Mesothelial cell of epicardium (in vitro differentiated cells): ENCODE data around the gene BMPR1A. TPM values are rescaled to one million over a fixed set of nuclear protein-coding genes. Genes with fewer than 3 reads are reported as not detected.
A peak's percentile ranks its signal among the peaks of the same experiment; 100 is the strongest.
"Not testable (repeated sequence)": the region's sequence is repeated elsewhere in the genome, so short reads cannot be mapped to it uniquely, and the experiment has no call there.

Experiments
- DNase-seq, 2 experiments: peaks; one replicate each; pipeline ENCODE4 v3.0.0; 2021; ENCODE audit warnings: low spot score in 2 of 2; ENCODE audit not compliant: unreplicated experiment in 2 of 2
- H3K27ac Mint-ChIP-seq: 2 replicates; pipeline ENCODE4 v1.8.0; 2021; ENCODE audit warnings: mixed read lengths
- H3K27me3 Mint-ChIP-seq: 2 replicates; pipeline ENCODE4 v1.8.0; 2021; ENCODE audit warnings: low read depth, mixed read lengths
- H3K36me3 Mint-ChIP-seq: 2 replicates; pipeline ENCODE4 v1.8.0; 2021; ENCODE audit warnings: mixed read lengths
- H3K4me1 Mint-ChIP-seq: 2 replicates; pipeline ENCODE4 v1.8.0; 2021; ENCODE audit warnings: mixed read lengths
- H3K4me3 Mint-ChIP-seq: 2 replicates; pipeline ENCODE4 v1.8.0; 2021; ENCODE audit warnings: mild to moderate bottlenecking, moderate library complexity, mixed read lengths
- H3K9me3 Mint-ChIP-seq: 2 replicates; pipeline ENCODE4 v1.8.0; 2021; ENCODE audit warnings: mixed read lengths
- total RNA-seq: library from RNA; stranded (reverse); gene quantifications from 3 replicates; pipeline ENCODE4 v1.2.1, GENCODE V29; 2021
- TF ChIP-seq, protein P1 (sequence below): fragments of 200-600 bp; sonication (generic); IDR thresholded peaks from one replicate; pipeline ENCODE4 v1.5.0; 2021; ENCODE audit warnings: antibody characterized with exemption; ENCODE audit not compliant: unreplicated experiment

Gene BMPR1A
- total RNA-seq, 1 donor from 2014 or later: 100.0 TPM

GRCh38 chr10:86918022-86918471 lies 161.6 kb downstream of the BMPR1A start:
- no peak for DNase-seq
- H3K27me3 Mint-ChIP-seq: no peaks in the 10 kb centered on the region
- peaks cover 4% of the 10 kb centered on the region for H3K9me3 Mint-ChIP-seq
- TF ChIP-seq, protein P1, sequence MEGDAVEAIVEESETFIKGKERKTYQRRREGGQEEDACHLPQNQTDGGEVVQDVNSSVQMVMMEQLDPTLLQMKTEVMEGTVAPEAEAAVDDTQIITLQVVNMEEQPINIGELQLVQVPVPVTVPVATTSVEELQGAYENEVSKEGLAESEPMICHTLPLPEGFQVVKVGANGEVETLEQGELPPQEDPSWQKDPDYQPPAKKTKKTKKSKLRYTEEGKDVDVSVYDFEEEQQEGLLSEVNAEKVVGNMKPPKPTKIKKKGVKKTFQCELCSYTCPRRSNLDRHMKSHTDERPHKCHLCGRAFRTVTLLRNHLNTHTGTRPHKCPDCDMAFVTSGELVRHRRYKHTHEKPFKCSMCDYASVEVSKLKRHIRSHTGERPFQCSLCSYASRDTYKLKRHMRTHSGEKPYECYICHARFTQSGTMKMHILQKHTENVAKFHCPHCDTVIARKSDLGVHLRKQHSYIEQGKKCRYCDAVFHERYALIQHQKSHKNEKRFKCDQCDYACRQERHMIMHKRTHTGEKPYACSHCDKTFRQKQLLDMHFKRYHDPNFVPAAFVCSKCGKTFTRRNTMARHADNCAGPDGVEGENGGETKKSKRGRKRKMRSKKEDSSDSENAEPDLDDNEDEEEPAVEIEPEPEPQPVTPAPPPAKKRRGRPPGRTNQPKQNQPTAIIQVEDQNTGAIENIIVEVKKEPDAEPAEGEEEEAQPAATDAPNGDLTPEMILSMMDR: no peak
- no peaks in the 10 kb centered on the region for H3K4me1 Mint-ChIP-seq
- H3K27ac Mint-ChIP-seq: no peak overlapping the region
- H3K4me3 Mint-ChIP-seq: no peak overlapping the region
- peaks cover 50% of the 10 kb centered on the region for H3K36me3 Mint-ChIP-seq

GRCh38 chr10:86922553-86922961 lies 166.1 kb downstream of the BMPR1A start:
- Mint-ChIP-seq H3K4me1 (no peaks in the 10 kb centered on the region), H3K9me3 (no peaks in the 10 kb centered on the region), H3K27ac (no peak overlapping the region), H3K27me3 (no peaks in the 10 kb centered on the region), H3K4me3 (no peak overlapping the region), H3K36me3 (peaks cover 35% of the 10 kb centered on the region)
- TF ChIP-seq, protein P1: no peak
- no peak for DNase-seq

DNA sequence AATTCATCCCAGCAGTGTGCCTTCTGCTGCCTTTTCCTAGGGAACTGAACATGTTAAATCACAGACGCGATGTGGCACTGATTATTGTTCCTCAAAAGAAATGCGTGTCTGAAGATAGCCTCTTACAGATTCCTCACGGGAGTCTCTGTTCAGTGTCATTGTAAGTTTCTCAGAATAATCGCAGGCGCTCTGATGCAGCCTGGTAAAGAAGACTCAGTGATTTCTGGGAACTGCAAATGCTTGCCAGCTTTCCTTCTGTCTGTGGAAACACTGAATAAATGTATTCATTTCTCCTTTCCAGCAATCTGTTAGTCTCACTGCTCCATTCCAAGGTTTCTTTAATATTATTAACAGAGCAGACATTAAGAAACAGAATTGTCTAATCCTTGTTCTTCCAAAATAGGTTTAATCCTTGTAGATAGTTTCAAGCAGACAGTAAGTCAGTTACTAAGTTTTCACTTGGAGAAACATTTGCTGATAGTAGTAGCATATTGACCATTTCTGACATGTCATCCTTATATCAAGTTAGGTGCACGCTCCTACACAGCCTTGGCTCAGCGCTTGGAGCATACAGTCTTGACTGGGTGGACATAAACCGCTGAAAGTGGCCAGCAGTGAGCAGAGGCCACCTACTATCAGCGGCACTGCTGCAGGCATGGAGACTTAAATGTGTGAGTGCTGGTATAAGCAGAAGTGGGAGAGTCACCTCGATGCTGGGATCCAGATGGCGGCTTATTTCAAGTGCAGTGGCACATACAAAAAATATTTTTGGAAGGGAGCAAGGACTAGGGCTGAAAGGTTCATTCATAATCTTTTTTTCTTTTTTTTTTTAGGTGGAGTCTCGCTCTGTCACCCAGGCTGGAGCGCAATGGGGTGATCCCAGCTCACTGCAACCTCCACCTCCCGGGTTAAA lies 173.3 kb downstream of the BMPR1A start:
- DNase-seq: no peak
- TF ChIP-seq, protein P1: no peak
- H3K27me3 Mint-ChIP-seq: no peaks in the 10 kb centered on the region
- H3K4me3 Mint-ChIP-seq: no peak overlapping the region
- no peaks in the 10 kb centered on the region for H3K9me3 Mint-ChIP-seq
- H3K4me1 Mint-ChIP-seq: no peaks in the 10 kb centered on the region
- H3K27ac Mint-ChIP-seq: no peak overlapping the region
- peaks cover 16% of the 10 kb centered on the region for H3K36me3 Mint-ChIP-seq

- Mint-ChIP-seq H3K36me3 (peaks cover 19% of the 10 kb centered on the region), H3K9me3 (no peaks in the 10 kb centered on the region), H3K27ac (peak overlapping the region; percentile 0), H3K4me1 (no peaks in the 10 kb centered on the region), H3K4me3 (no peak overlapping the region), H3K27me3 (no peaks in the 10 kb centered on the region)
- TF ChIP-seq, protein P1: no peak
- DNase-seq: no peak
These were observed 175.5 kb downstream of the BMPR1A start for GRCh38 chr10:86931872-86932271.

DNA sequence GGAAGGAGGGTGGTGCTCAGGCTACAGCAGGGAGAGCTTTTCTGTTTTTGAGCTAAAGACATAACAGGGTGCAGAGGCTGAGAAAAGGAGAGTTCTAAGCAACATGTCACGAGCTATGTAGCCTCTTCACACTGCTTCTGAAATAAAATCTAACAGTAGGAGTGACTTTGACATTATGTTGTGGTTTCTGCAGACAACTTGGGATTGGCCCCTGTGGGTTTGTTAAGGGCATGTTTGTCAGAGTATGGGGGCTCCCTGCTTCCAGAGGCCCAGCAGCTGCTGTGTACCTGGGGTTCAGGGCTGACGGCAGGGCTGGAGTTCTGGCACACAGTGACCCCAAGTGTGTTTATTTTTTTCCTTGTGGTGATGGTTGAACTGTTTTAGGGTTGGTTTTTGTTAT lies 176.3 kb downstream of the BMPR1A start:
- peaks cover 19% of the 10 kb centered on the region for H3K36me3 Mint-ChIP-seq
- no peak overlapping the region for H3K27ac Mint-ChIP-seq
- H3K4me3 Mint-ChIP-seq: no peak overlapping the region
- TF ChIP-seq, protein P1: no peak
- no peaks in the 10 kb centered on the region for H3K4me1 Mint-ChIP-seq
- no peaks in the 10 kb centered on the region for H3K27me3 Mint-ChIP-seq
- H3K9me3 Mint-ChIP-seq: no peaks in the 10 kb centered on the region
- no peak for DNase-seq

DNA sequence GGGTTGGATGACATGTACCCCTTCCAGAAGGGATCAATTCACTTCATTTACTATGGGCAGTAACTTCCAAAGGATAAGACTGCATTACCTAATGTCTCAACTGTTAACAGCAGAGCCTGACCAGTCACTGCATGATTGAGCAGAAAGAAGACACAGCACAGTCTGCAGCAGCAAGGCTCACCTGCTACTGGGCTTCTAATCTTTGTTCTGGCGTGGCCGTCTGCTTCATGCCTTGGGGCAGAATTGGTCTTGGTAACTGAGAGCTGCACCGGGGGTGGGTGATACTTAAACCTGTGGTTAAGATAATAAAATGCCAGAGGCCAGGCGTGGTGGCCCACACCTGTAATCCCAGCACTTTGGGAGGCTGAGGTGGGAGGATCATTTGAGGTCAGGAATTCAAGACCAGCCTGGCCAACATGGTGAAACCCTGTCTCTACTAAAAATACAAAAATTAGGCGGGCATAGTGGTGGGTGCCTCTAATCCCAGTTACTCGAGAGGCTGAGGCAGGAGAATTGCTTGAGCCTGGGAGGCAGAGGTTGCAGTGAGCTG lies 177.8 kb downstream of the BMPR1A start:
- not testable (repeated sequence) for H3K4me1 Mint-ChIP-seq, H3K4me3 Mint-ChIP-seq, H3K27me3 Mint-ChIP-seq, DNase-seq, H3K9me3 Mint-ChIP-seq, H3K27ac Mint-ChIP-seq
- H3K36me3 Mint-ChIP-seq: peaks cover 16% of the 10 kb centered on the region
